ENCODE results near the gene TRIP4. TPM values are rescaled to one million over a fixed set of nuclear protein-coding genes. Genes with fewer than 3 reads are reported as not detected.
A peak's percentile ranks its signal among the peaks of the same experiment; 100 is the strongest.

The TRIP4 gene
- total and polyA plus RNA-seq, 9 of the 15 experiments (the other 6 are each of a cell fraction or from before 2014, with no cell fraction given), result 7.6 to 23.3 (median 16.7) TPM

GRCh38 chr15:64443016-64443415 lies 55.4 kb downstream of the TRIP4 start (continued):
- no peak for TF ChIP-seq ZNF280A (IDR thresholded peaks at IDR 0.05; ENCODE audit: low read depth, partially characterized antibody)
- TF ChIP-seq GATA2 (CRISPR knock-in tag; IDR thresholded peaks at IDR 0.05), result no peak
- no peak for TF ChIP-seq NR2C2 (CRISPR knock-in tag; IDR thresholded peaks at IDR 0.05)
- TF ChIP-seq NR2C2 (tag; IDR thresholded peaks at IDR 0.05), result no peak

DNA sequence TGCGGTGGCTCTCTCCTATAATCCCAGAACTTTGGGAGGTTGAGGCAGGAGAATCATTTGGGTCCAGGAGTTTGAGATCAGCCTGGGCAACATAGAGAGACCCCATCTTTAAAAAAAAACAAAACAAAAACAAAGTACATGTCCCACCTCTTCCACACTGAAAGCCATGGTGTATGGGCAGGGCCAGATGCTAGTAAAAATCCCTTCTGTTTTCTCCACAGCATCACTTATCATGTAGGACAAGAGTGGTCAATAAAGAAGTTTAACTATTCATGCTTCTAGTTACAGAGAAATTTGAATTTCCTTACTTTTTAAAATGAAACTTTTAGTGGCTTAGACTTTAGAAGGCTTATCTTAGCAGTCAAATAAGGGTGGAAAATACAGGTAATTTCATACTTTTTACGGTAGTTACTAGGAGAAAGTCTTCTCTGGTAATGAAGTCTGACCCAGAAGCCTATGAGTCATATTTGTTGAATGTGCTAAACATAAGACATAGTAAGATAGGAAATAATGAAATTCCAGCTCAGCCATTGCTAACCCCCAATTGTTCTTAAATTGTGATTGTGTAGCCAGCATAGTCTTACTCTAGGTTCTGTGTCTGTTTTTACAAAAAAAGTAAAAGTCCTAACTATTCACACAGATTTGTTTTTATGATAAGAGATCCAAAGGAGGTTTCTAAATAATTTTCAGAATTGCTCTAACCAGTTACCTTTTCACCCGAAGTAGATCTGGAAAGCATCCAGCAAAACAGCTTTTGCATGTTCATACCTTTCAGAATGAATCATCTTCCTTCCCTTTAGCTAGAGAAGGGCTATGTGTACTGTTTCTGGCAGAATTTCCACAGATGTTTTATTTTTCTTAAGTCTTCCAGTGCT lies 56.3 kb downstream of the TRIP4 start:
- ChIA-PET POLR2A (interaction anchor here (0.6 to 1.0 kb wide), 3 partner anchors 8 to 17 kb away, joined by 3 to 4 read pairs (median 3); partner anchors contain the start of gene ZNF609), CTCF (ENCODE audit: low intra/inter-chr PET ratio) (no interaction called here)
- 37% methylated on average over 3 of the region's 3 CpGs for whole genome bisulfite sequencing (ENCODE audit: insufficient coverage, low coverage, missing lambda C conversion rate)
- Histone ChIP-seq H2AFZ (ENCODE audit: low read depth, low read length) (no peak overlapping the region), H3K27ac (ENCODE audit: extremely low read depth, low read depth, low read length) (0 out of 3 replicates have a peak overlapping the region, but pooled peaks have one; percentile 11), H3K4me1 (replicated peaks in 1 of 2; ENCODE audit: control insufficient read depth in 2 of 2, insufficient read depth in 2 of 2, low read length in 2 of 2) (peaks cover 3 to 14% of the 10 kb centered on the region in 2 experiments; a peak in 2 of 5 replicates), H3K79me2 (ENCODE audit: control insufficient read depth, insufficient read depth, low read length) (no peaks in the 10 kb centered on the region), H4K20me1 (replicated peaks; ENCODE audit: control insufficient read depth, insufficient read depth, low read length) (peaks cover 2% of the 10 kb centered on the region; the same call in 1 of the 2 replicates), H3K4me2 (ENCODE audit: insufficient read depth, low read length) (no peak overlapping the region), H3K9me3 (replicated peaks; ENCODE audit: control insufficient read depth, insufficient read depth, low read depth, low read length) (no peaks in the 10 kb centered on the region), H3K36me3 (ENCODE audit: control insufficient read depth, insufficient read depth, low read length) (peaks cover 2% of the 10 kb centered on the region; the same call in 1 of the 3 replicates), H3K4me3 (no peak overlapping the region), H3K9ac (ENCODE audit: insufficient read depth in 1 of 2, low read depth in 2 of 2, low read length in 2 of 2) (no peak overlapping the region), H3K27me3 (ENCODE audit: control insufficient read depth in 2 of 2, insufficient read depth in 2 of 2, low read length in 2 of 2) (no peaks in the 10 kb centered on the region), H3K9me1 (ENCODE audit: control insufficient read depth, insufficient read depth, low read length) (no peaks in the 10 kb centered on the region)
- ATAC-seq (peak; percentile 73), FAIRE-seq (peak; percentile 72), DNase-seq (ENCODE audit: extremely low read depth in 1 of 4, low spot score in 3 of 4) (peak; percentile 48 to 65 (median 52))
- in situ Hi-C loops (cut with MboI) (no loop called here), intact Hi-C loops (cut with micrococcal nuclease) (no loop called here)
- BruUV-seq (replicated peaks), result no TSS peak
- peak; percentile 62 for TF ChIP-seq MEIS2 (IDR thresholded peaks at IDR 0.05; ENCODE audit: partially characterized antibody)
- TF ChIP-seq CBFA2T3 (IDR thresholded peaks at IDR 0.05), result peak; percentile 32; the same call in 1 of the 2 replicates
- TF ChIP-seq ARID1B (IDR thresholded peaks at IDR 0.05), result peak; percentile 73
- TF ChIP-seq NFE2 (IDR thresholded peaks at IDR 0.05; ENCODE audit: low read depth), result peak; percentile 72
- peak; percentile 87 for TF ChIP-seq ATF3 (IDR thresholded peaks at IDR 0.05)
- TF ChIP-seq ATF3 (CRISPR knock-in tag; conservative IDR thresholded peaks at IDR 0.05), result no peak
- TF ChIP-seq ADNP (tag; IDR thresholded peaks at IDR 0.05), result 0 out of 2 replicates have a peak, but pooled peaks have one; percentile 22
- 0 out of 2 replicates have a peak, but pooled peaks have one; percentile 21 for TF ChIP-seq SOX6 (IDR thresholded peaks at IDR 0.05)
- TF ChIP-seq MCM2 (IDR thresholded peaks at IDR 0.05; ENCODE audit: low read depth), result no peak
- peak; percentile 77; the same call in 1 of the 2 replicates for TF ChIP-seq SMARCE1 (IDR thresholded peaks at IDR 0.05)
- TF ChIP-seq ZNF75A (CRISPR knock-in tag; IDR thresholded peaks at IDR 0.05), result no peak
- TF ChIP-seq ZNF551 (CRISPR knock-in tag; IDR thresholded peaks at IDR 0.05), result no peak
- TF ChIP-seq ZKSCAN3 (CRISPR knock-in tag; IDR thresholded peaks at IDR 0.05), result no peak
- TF ChIP-seq DNMT1 (IDR thresholded peaks at IDR 0.05), result no peak

Measured in K562 (cell line).